Upper lobe of right lung (tissue), 1 donor: Measurements from ENCODE around the gene DCST1. TPM values are rescaled to one million over a fixed set of nuclear protein-coding genes. Genes with fewer than 3 reads are reported as not detected.

Experiments used
- ATAC-seq: fragments of 200-7000 bp; cut with Tn5 transposase; one replicate; pipeline ENCODE4 v1.9.1; 2020; ENCODE audit warnings: mild to moderate bottlenecking, moderate library complexity
- DNase-seq: peaks from one replicate; pipeline ENCODE4 v3.0.0-alpha.2; 2020
- H3K27ac ChIP-seq: fragments of 200-600 bp; one replicate; pipeline ENCODE4 v1.8.0; 2022
- H3K27me3 ChIP-seq: fragments of 200-600 bp; one replicate; pipeline ENCODE4 v1.8.0; 2022; ENCODE audit warnings: mild to moderate bottlenecking
- H3K36me3 ChIP-seq: fragments of 200-600 bp; one replicate; pipeline ENCODE4 v1.8.0; 2022
- H3K4me1 ChIP-seq: fragments of 200-600 bp; one replicate; pipeline ENCODE4 v1.8.0; 2022
- H3K4me3 ChIP-seq: fragments of 200-600 bp; one replicate; pipeline ENCODE4 v1.8.0; 2022; ENCODE audit warnings: mild to moderate bottlenecking
- H3K9me3 ChIP-seq: fragments of 200-600 bp; one replicate; pipeline ENCODE4 v1.8.0; 2022
- intact Hi-C: fragments of 100-400 bp; cut with DNase I; formaldehyde crosslinking; loops from one replicate; pipeline ENCODE4 v1.11.0; 2022
- total RNA-seq: library from RNA; stranded (reverse); fragmentation: NEBNext Ultra II Directional; extraction: Animal tissue kit (Norgen Biotek cat#: 25700); gene quantifications from one replicate; pipeline ENCODE4 v1.2.1, GENCODE V29; 2021
- TF ChIP-seq, protein P1 (sequence below): fragments of 200-600 bp; IDR thresholded peaks from one replicate; pipeline ENCODE4 v1.8.0; 2022; ENCODE audit warnings: antibody characterized with exemption
- donor health status: DM: no; HTN: yes; CAD: no; lungs with severe emphysema.

Gene DCST1
- total RNA-seq, 1 donor from 2014 or later, result not detected

DNA sequence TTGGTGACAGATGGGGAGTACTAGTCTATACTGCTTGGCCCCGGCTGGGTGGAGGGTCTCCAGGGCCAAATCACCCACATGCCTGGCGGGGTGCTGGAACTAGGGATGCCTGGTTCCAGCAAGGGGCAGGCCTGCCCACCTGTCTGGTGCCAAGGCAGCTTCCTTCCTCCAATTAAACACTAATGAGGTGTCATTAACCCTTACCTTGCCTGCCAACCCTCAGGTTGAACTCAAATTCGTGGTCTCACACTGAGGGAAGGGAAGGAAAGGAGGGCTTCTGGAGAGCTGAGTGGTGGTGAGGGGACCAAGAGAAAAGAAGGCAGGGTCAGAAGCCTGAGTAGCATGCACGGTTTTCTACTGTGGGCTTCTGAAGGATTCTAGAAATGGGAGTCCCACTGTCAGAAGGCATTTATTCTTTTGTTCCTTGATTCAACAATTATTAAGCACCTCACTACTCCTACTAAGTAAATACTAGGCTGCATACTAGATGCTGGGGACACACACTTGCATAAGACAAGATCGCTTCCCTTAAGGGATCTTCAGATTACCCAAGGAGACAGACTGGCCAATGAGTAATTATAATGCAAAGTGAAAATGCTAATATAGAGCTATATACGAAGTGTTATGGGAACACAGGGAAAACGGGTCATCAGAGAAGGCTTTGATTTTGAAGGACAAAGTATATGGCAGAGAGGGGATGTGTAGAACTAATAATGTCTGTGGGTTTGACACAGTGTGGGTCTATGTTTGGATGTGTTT lies 39.1 kb downstream of the DCST1 start:
- H3K27ac ChIP-seq, result no peak overlapping the region
- no peaks in the 10 kb centered on the region for H3K36me3 ChIP-seq
- TF ChIP-seq, protein P1, sequence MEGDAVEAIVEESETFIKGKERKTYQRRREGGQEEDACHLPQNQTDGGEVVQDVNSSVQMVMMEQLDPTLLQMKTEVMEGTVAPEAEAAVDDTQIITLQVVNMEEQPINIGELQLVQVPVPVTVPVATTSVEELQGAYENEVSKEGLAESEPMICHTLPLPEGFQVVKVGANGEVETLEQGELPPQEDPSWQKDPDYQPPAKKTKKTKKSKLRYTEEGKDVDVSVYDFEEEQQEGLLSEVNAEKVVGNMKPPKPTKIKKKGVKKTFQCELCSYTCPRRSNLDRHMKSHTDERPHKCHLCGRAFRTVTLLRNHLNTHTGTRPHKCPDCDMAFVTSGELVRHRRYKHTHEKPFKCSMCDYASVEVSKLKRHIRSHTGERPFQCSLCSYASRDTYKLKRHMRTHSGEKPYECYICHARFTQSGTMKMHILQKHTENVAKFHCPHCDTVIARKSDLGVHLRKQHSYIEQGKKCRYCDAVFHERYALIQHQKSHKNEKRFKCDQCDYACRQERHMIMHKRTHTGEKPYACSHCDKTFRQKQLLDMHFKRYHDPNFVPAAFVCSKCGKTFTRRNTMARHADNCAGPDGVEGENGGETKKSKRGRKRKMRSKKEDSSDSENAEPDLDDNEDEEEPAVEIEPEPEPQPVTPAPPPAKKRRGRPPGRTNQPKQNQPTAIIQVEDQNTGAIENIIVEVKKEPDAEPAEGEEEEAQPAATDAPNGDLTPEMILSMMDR, result no peak
- H3K4me1 ChIP-seq, result peaks cover 14% of the 10 kb centered on the region
- no peak overlapping the region for H3K4me3 ChIP-seq
- intact Hi-C loops, result no loop called here
- DNase-seq, result no peak
- no peaks in the 10 kb centered on the region for H3K9me3 ChIP-seq
- no peak for ATAC-seq
- H3K27me3 ChIP-seq, result no peaks in the 10 kb centered on the region

DNA sequence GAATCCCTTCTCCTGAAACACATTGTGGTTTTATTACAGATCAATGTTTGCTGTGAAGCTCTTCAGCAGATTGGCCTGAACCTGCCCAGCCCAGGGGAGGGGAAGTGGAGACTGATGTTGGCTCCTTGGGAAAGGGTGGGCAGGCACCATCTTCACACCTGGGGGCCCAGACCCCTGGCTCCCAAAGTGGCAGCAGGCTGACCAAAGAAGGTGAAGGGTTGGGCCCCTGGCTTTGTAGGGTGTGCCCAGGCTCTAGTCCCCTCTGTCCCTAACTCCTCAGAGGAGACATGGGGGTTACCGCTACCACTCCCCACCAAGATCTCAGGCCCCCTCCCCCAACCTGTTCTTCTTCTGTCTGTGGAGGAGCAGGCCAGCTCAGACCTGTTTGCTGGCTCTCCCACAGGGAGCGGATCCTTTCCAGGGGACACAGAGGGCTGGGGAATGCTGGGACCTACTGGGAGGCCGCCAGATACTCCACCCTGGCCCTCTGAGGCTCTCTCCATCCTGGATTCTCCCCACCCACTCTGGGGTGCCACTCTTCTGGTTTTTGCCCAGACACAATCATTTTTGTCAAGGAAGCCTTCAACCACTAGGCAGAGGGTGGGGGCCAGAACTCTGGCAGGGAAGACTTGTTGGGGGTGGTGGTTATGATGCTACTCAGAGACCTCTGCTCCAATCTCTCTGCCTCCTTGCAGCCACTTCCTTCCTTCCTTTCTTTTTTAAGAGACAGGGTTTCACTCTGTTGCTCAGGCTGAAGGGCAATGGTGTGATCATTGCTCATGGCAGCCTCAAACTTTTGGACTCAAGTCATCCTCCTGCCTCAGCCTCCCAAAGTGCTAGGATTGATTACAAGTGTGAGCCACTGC lies 40.0 kb downstream of the DCST1 start:
- no peak for ATAC-seq
- no peaks in the 10 kb centered on the region for H3K36me3 ChIP-seq
- no peak for DNase-seq
- H3K4me3 ChIP-seq, result no peak overlapping the region
- intact Hi-C loops, result no loop called here
- peaks cover 14% of the 10 kb centered on the region for H3K4me1 ChIP-seq
- H3K9me3 ChIP-seq, result no peaks in the 10 kb centered on the region
- H3K27me3 ChIP-seq, result no peaks in the 10 kb centered on the region
- TF ChIP-seq, protein P1, result no peak
- H3K27ac ChIP-seq, result no peak overlapping the region

DNA sequence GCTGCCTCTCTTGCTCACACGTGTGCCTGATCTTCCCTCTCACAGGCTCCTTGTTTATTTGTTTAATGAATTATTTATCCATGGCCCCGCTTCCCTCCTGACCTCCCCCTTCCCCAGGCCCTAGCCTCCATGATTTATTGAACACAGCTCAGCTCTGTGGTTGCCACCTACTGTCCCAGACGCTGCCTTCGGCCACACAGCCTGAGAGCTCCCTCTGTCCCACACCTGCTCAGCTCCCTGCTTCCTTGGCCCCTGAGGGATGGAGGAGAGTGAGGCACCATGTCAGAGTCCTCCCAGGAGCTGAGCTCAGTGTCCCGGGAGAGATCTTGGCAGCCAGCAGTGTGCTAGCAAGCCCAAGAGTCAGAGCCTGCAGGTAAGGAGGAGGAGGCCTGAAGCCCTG lies 41.9 kb downstream of the DCST1 start:
- no peak overlapping the region for H3K4me3 ChIP-seq
- DNase-seq, result no peak
- H3K27me3 ChIP-seq, result peaks cover 16% of the 10 kb centered on the region
- no peaks in the 10 kb centered on the region for H3K9me3 ChIP-seq
- peaks cover 24% of the 10 kb centered on the region for H3K4me1 ChIP-seq
- no peak overlapping the region for H3K27ac ChIP-seq
- no peak for ATAC-seq
- H3K36me3 ChIP-seq, result no peaks in the 10 kb centered on the region
- intact Hi-C loops, result no loop called here
- TF ChIP-seq, protein P1, result no peak

DNA sequence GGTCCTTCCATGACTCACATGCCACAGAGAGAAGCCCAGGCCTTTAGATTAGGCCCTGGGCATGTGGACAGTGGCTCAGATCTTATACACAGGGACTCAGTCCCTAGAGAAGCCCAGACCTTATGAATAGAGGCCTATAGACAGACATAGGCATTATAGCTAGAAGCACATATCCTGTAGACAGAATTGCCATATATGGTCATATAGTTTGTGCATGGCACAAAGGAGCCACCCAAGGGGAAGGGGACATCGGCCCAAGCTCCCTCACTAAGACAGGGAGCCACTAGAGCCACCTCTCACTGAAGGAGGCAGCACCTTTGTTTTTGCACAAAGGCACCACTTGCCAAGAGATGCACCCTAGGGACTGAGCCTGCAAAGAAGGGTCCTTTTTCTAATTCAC lies 42.7 kb downstream of the DCST1 start:
- peaks cover 27% of the 10 kb centered on the region for H3K4me1 ChIP-seq
- no peak overlapping the region for H3K27ac ChIP-seq
- peaks cover 24% of the 10 kb centered on the region for H3K27me3 ChIP-seq
- TF ChIP-seq, protein P1, result no peak
- H3K9me3 ChIP-seq, result no peaks in the 10 kb centered on the region
- ATAC-seq, result no peak
- no peaks in the 10 kb centered on the region for H3K36me3 ChIP-seq
- intact Hi-C loops, result no loop called here
- DNase-seq, result no peak
- H3K4me3 ChIP-seq, result no peak overlapping the region

DNA sequence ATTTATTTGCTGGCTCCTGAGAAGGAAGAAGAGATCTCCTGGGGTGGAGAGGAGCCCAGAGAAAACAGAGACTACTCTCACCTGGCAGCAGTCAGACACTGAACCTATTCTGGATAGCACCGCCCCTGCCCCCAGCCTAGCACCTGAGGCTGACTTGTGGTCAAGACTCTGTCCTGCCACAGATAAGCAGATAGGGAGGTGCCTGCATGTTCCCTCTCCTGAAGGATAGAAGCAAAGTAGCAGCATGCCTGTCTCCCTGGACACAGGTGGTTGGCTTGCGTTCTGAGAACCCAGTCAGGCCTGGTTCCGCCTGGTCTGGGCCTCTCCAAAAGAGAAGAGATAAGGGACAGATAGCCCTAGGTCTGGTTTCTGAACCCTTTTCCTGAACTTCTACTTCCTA lies 43.7 kb downstream of the DCST1 start:
- TF ChIP-seq, protein P1, result no peak
- H3K9me3 ChIP-seq, result no peaks in the 10 kb centered on the region
- H3K4me3 ChIP-seq, result no peak overlapping the region
- peaks cover 34% of the 10 kb centered on the region for H3K27me3 ChIP-seq
- H3K36me3 ChIP-seq, result no peaks in the 10 kb centered on the region
- ATAC-seq (no peak), DNase-seq (no peak)
- intact Hi-C loops, result no loop called here
- peaks cover 34% of the 10 kb centered on the region for H3K4me1 ChIP-seq
- no peak overlapping the region for H3K27ac ChIP-seq
